OCI-LY1 (cell line): Measurements from ENCODE around the gene TPO.

Experiments
- H2AFZ ChIP-seq: fragments of 200-600 bp; sonication (generic), shearing (Covaris generic); 2 replicates; pipeline ENCODE4 v1.6.0; 2014; ENCODE audit warnings: antibody characterized with exemption, mild to moderate bottlenecking, low read length
- H3F3A ChIP-seq: fragments of 200-600 bp; sonication (generic), shearing (Covaris generic); 2 replicates; pipeline ENCODE4 v1.6.0; 2014; ENCODE audit warnings: mild to moderate bottlenecking, antibody characterized with exemption, low read length, moderate library complexity; ENCODE audit not compliant: insufficient read depth
- H3K27ac ChIP-seq: fragments of 200-600 bp; sonication (generic); 2 replicates; pipeline ENCODE4 v1.5.1; 2014; ENCODE audit warnings: low read length, mixed run types, mild to moderate bottlenecking, low read depth; ENCODE audit not compliant: poor library complexity, severe bottlenecking
- H3K27me3 ChIP-seq: fragments of 200-600 bp; sonication (generic); 2 replicates; pipeline ENCODE4 v1.6.0; 2014; ENCODE audit warnings: antibody characterized with exemption, mild to moderate bottlenecking, low read length, moderate library complexity; ENCODE audit not compliant: insufficient read depth
- H3K36me3 ChIP-seq: fragments of 200-600 bp; sonication (generic); 2 replicates; pipeline ENCODE4 v1.6.1; 2014; ENCODE audit warnings: mild to moderate bottlenecking, antibody characterized with exemption, low read length, moderate library complexity, mixed read lengths; ENCODE audit not compliant: insufficient read depth
- H3K4me1 ChIP-seq: fragments of 200-600 bp; sonication (generic); 2 replicates; pipeline ENCODE4 v1.5.1; 2014; ENCODE audit warnings: mild to moderate bottlenecking, low read length, moderate library complexity; ENCODE audit not compliant: insufficient read depth, severe bottlenecking
- H3K4me2 ChIP-seq: fragments of 200-600 bp; sonication (generic), shearing (Covaris generic); 2 replicates; pipeline ENCODE4 v1.6.1; 2014; ENCODE audit warnings: low read length
- H3K4me3 ChIP-seq: fragments of 200-600 bp; sonication (generic); 2 replicates; pipeline ENCODE4 v1.5.1; 2014; ENCODE audit warnings: low read length, low read depth, mild to moderate bottlenecking, mixed read lengths; ENCODE audit not compliant: poor library complexity, severe bottlenecking
- H3K79me2 ChIP-seq: fragments of 200-600 bp; shearing (Covaris generic); 2 replicates; pipeline ENCODE4 v1.6.1; 2016; ENCODE audit warnings: mixed run types, low read length, mixed read lengths; ENCODE audit not compliant: insufficient read depth
- H3K9ac ChIP-seq: fragments of 200-600 bp; sonication (generic), shearing (Covaris generic); 2 replicates; pipeline ENCODE4 v1.6.1; 2014; ENCODE audit warnings: mild to moderate bottlenecking, low read length, mixed read lengths
- H3K9me2 ChIP-seq: fragments of 200-600 bp; sonication (generic), shearing (Covaris generic); 2 replicates; pipeline ENCODE4 v1.6.1; 2014; ENCODE audit warnings: low read depth, mild to moderate bottlenecking, low read length, mixed read lengths
- H3K9me3 ChIP-seq: fragments of 200-600 bp; shearing (Covaris generic); 2 replicates; pipeline ENCODE4 v1.6.1; 2014; ENCODE audit warnings: low read length, mixed read lengths
- H4K20me1 ChIP-seq: fragments of 200-600 bp; sonication (generic), shearing (Covaris generic); 2 replicates; pipeline ENCODE4 v1.6.0; 2016; ENCODE audit warnings: mild to moderate bottlenecking, low read length; ENCODE audit not compliant: insufficient read depth
- CTCF ChIP-seq: fragments of 200-600 bp; sonication (generic), shearing (Covaris generic); IDR thresholded peaks from 2 replicates; pipeline ENCODE4 v1.5.1; 2017; ENCODE audit warnings: mild to moderate bottlenecking, antibody characterized with exemption, low read length, moderate library complexity, mixed read lengths
- EZH2 ChIP-seq: fragments of 200-600 bp; sonication (generic), shearing (Covaris generic); IDR thresholded peaks from 2 replicates; pipeline ENCODE4 v1.8.0; 2017; ENCODE audit warnings: borderline replicate concordance, mixed run types, mild to moderate bottlenecking, antibody characterized with exemption, low read length, moderate library complexity, mixed read lengths

Gene TPO

GRCh38 chr2:1492711-1493430, 79.6 kb downstream of the TPO start:
- Histone ChIP-seq H3K9me2 (no peaks in the 10 kb centered on the region), H3F3A (no peaks in the 10 kb centered on the region), H2AFZ (no peak overlapping the region), H3K79me2 (no peaks in the 10 kb centered on the region), H3K27me3 (peaks cover 5% of the 10 kb centered on the region; the same call in 1 of the 2 replicates), H3K9ac (no peak overlapping the region), H3K4me1 (no peaks in the 10 kb centered on the region), H3K9me3 (no peaks in the 10 kb centered on the region), H3K27ac (no peak overlapping the region), H3K4me2 (no peak overlapping the region), H3K36me3 (no peaks in the 10 kb centered on the region), H3K4me3 (no peak overlapping the region), H4K20me1 (no peaks in the 10 kb centered on the region)
- TF ChIP-seq EZH2: no peak
- no peak for TF ChIP-seq CTCF

- Histone ChIP-seq H3K79me2 (no peaks in the 10 kb centered on the region), H3K4me3 (no peak overlapping the region), H3K9me2 (no peaks in the 10 kb centered on the region), H3K4me1 (no peaks in the 10 kb centered on the region), H3K4me2 (no peak overlapping the region), H3K9ac (no peak overlapping the region), H4K20me1 (no peaks in the 10 kb centered on the region), H3F3A (no peaks in the 10 kb centered on the region), H3K27ac (no peak overlapping the region), H3K27me3 (peaks cover 5% of the 10 kb centered on the region; the same call in 1 of the 2 replicates), H2AFZ (no peak overlapping the region), H3K36me3 (no peaks in the 10 kb centered on the region), H3K9me3 (no peaks in the 10 kb centered on the region)
- TF ChIP-seq CTCF (no peak), EZH2 (no peak)
Observed at GRCh38 chr2:1493431-1494126, 80.3 kb downstream of the TPO start.

- Histone ChIP-seq H3K9ac (no peak overlapping the region), H3K4me2 (no peak overlapping the region), H3F3A (no peaks in the 10 kb centered on the region), H4K20me1 (no peaks in the 10 kb centered on the region), H3K4me3 (no peak overlapping the region), H3K9me2 (no peaks in the 10 kb centered on the region), H2AFZ (no peak overlapping the region), H3K4me1 (no peaks in the 10 kb centered on the region), H3K9me3 (no peaks in the 10 kb centered on the region), H3K36me3 (no peaks in the 10 kb centered on the region), H3K79me2 (no peaks in the 10 kb centered on the region), H3K27me3 (peaks cover 5% of the 10 kb centered on the region; the same call in 1 of the 2 replicates), H3K27ac (no peak overlapping the region)
- TF ChIP-seq CTCF (no peak), EZH2 (no peak)
Observed at GRCh38 chr2:1494257-1494656, 81.0 kb downstream of the TPO start.
